Esophagus muscularis mucosa (tissue), 3 donors: ENCODE measurements around the gene TMEM94.
"Not testable (repeated sequence)": the region's sequence is repeated elsewhere in the genome, so short reads cannot be mapped to it uniquely, and the experiment has no call there.

Source experiments
- CTCF ChIP-seq, 3 experiments: fragments of 200-600 bp in 2 of 3; fragments of 450-650 bp in 1 of 3; sonication (generic) in 2 of 3; IDR thresholded peaks; one replicate each; pipeline ENCODE4 v1.5.1; 2017 to 2019; ENCODE audit warnings: antibody characterized with exemption in 3 of 3, mild to moderate bottlenecking in 2 of 3, moderate library complexity in 1 of 3
- POLR2AphosphoS5 ChIP-seq, 2 donors: sonication (generic); formaldehyde crosslinking; IDR thresholded peaks; one replicate each; pipeline ENCODE4 v1.6.1; 2017; ENCODE audit warnings: antibody characterized with exemption in 2 of 2

- TF ChIP-seq POLR2AphosphoS5, CTCF (IDR thresholded peaks at IDR 0.05): not testable (repeated sequence)
Observed at GRCh38 chr17:75477490-75477862, 21.0 kb downstream of the TMEM94 start.
